Thyroid gland (tissue), 4 donors: Measurements from ENCODE around the gene TEX10. TPM values are rescaled to one million over a fixed set of nuclear protein-coding genes. Genes with fewer than 3 reads are reported as not detected.

ENCODE experiments used
- DNase-seq, 2 donors: peaks; one replicate each; pipeline ENCODE4 v3.0.0-alpha.2; 2019
- H3K27ac ChIP-seq, 3 donors: fragments of 200-600 bp; sonication (generic); 1 replicate in 2 of 3; 2 replicates in 1 of 3; pipeline ENCODE4 v1.5.1; 2016 to 2019; ENCODE audit warnings: mild to moderate bottlenecking in 1 of 3, moderate library complexity in 1 of 3
- H3K27me3 ChIP-seq: fragments of 200-600 bp; sonication (generic); one replicate; pipeline ENCODE4 v1.5.1; 2019
- H3K36me3 ChIP-seq, 2 donors: fragments of 200-600 bp; sonication (generic); one replicate each; pipeline ENCODE4 v1.5.1; 2016 to 2019
- H3K4me1 ChIP-seq, 2 donors: fragments of 200-600 bp; sonication (generic); one replicate each; pipeline ENCODE4 v1.5.1; 2017 to 2019
- H3K4me3 ChIP-seq, 3 donors: fragments of 200-600 bp; sonication (generic); replicated peaks in 1 of 3; 1 replicate in 2 of 3; 2 replicates in 1 of 3; pipeline ENCODE4 v1.5.1; 2016; ENCODE audit warnings: mild to moderate bottlenecking in 1 of 3
- H3K9me3 ChIP-seq: fragments of 200-600 bp; sonication (generic); one replicate; pipeline ENCODE4 v1.5.1; 2017
- POLR2A ChIP-seq, 2 donors: fragments of 450-650 bp; IDR thresholded peaks; one replicate each; pipeline ENCODE4 v1.6.1; 2017; ENCODE audit warnings: antibody characterized with exemption in 2 of 2, mild to moderate bottlenecking in 2 of 2, moderate library complexity in 1 of 2
- WGBS, 2 donors: methylation state at CpG; one replicate each; pipeline ENCODE4 v1.1.5; 2017; 5-methylcytosine and 5-hydroxymethylcytosine counted together
- intact Hi-C: fragments of 100-400 bp; cut with DNase I; formaldehyde crosslinking; loops from one replicate; pipeline ENCODE4 v1.15.1; 2023
- total RNA-seq, 4 donors: library from RNA; depleted of rRNA; stranded (reverse); fragments of >200 nt; gene quantifications; one replicate each; pipeline ENCODE4 v1.2.3, GENCODE V29; 2016
- TF ChIP-seq, protein P1 (sequence below), 6 experiments: fragments of 200-600 bp in 3 of 6; fragments of 450-650 bp in 3 of 6; sonication (generic) in 3 of 6; IDR thresholded peaks; one replicate each; pipeline ENCODE4 v1.5.1; 2016 to 2019; ENCODE audit warnings: antibody characterized with exemption in 6 of 6, mild to moderate bottlenecking in 2 of 6, inconsistent platforms in 1 of 6, moderate library complexity in 1 of 6

The TEX10 gene
- total RNA-seq, 4 donors from 2014 or later: 18.8 to 25.1 (median 23.4) TPM

DNA sequence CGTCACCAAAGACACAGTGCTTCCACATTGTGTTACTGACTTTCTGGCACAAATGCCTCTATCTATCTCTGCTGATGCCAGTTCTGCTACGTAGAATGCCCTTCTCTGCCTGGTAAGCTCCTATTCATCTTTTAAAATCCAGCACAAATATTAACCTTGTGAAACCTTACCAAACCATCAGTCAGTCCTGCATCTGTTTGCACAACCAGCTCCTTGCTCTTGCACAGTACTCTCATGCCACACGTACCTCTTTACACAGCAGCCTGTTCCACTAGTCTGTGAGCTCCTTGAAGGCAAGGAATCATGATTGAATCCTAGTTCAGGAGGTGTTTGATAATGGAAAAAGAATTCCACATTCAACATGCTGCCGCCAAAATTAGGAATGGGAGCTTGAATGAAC is 56.3 kb downstream of the TEX10 start:
- H3K36me3 ChIP-seq: peaks cover 13% of the 10 kb centered on the region in 2 donors
- no peak overlapping the region for H3K27ac ChIP-seq
- no peak for DNase-seq
- 84 to 95% methylated on average over 4 of the region's 4 CpGs for WGBS, 2 donors
- TF ChIP-seq, protein P1, sequence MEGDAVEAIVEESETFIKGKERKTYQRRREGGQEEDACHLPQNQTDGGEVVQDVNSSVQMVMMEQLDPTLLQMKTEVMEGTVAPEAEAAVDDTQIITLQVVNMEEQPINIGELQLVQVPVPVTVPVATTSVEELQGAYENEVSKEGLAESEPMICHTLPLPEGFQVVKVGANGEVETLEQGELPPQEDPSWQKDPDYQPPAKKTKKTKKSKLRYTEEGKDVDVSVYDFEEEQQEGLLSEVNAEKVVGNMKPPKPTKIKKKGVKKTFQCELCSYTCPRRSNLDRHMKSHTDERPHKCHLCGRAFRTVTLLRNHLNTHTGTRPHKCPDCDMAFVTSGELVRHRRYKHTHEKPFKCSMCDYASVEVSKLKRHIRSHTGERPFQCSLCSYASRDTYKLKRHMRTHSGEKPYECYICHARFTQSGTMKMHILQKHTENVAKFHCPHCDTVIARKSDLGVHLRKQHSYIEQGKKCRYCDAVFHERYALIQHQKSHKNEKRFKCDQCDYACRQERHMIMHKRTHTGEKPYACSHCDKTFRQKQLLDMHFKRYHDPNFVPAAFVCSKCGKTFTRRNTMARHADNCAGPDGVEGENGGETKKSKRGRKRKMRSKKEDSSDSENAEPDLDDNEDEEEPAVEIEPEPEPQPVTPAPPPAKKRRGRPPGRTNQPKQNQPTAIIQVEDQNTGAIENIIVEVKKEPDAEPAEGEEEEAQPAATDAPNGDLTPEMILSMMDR (IDR thresholded peaks at IDR 0.05): no peak
- TF ChIP-seq POLR2A (IDR thresholded peaks at IDR 0.05): no peak
- no peak overlapping the region for H3K4me3 ChIP-seq
- no peaks in the 10 kb centered on the region for H3K27me3 ChIP-seq
- H3K4me1 ChIP-seq: no peaks in the 10 kb centered on the region
- intact Hi-C loops: no loop called here
- H3K9me3 ChIP-seq: no peaks in the 10 kb centered on the region

DNA sequence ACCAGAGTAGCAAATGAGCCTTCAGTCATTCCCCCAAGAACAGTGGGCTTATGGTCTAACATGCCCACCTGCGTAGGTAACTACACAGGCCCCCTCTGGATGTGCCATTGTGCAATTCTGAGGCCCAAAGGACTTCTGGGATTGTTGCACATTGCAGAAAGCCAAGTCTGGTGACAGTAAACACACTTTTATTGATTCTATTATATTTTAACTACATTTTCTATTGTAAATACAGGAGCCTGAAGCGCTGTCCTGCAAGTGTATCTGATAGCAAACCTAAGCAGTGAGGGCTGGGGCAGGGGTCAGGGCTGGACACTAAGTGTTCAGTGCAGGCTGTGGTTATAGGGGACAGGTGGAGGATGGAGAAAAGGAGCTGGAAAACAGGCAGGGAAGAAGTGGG is 57.5 kb downstream of the TEX10 start:
- no peaks in the 10 kb centered on the region for H3K27me3 ChIP-seq
- DNase-seq: no peak
- 100% methylated on average over 2 of the region's 2 CpGs for WGBS, 2 donors
- no peak for TF ChIP-seq POLR2A (IDR thresholded peaks at IDR 0.05)
- TF ChIP-seq, protein P1 (IDR thresholded peaks at IDR 0.05): no peak
- H3K9me3 ChIP-seq: no peaks in the 10 kb centered on the region
- no peak overlapping the region for H3K4me3 ChIP-seq
- H3K27ac ChIP-seq: no peak overlapping the region
- H3K4me1 ChIP-seq: no peaks in the 10 kb centered on the region
- intact Hi-C loops: no loop called here
- peaks cover 9 to 13% of the 10 kb centered on the region in 2 donors for H3K36me3 ChIP-seq

DNA sequence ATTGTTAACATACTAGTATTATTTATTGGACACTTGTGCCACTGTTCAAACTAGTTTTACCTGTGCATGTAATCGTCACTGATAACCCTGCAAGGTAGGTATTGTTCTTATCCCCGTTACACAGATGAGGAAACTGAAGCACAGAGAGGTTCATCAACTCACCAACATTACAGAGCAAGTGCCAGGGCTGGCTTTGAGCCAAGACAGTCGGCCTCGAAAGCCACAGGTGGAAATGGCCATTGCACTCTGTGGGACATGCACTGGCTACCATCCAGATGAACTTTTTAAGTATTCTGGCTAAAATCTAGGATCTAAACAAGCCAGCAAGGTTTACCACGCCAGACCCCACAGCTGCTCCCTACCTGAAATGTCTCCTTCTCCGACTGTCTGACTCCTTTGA is 57.9 kb downstream of the TEX10 start:
- TF ChIP-seq POLR2A (IDR thresholded peaks at IDR 0.05): no peak
- TF ChIP-seq, protein P1 (IDR thresholded peaks at IDR 0.05): no peak
- WGBS, 2 donors: 83 to 84% methylated on average over 6 of the region's 6 CpGs
- no peaks in the 10 kb centered on the region for H3K4me1 ChIP-seq
- intact Hi-C loops: no loop called here
- peaks cover 9 to 13% of the 10 kb centered on the region in 2 donors for H3K36me3 ChIP-seq
- no peak overlapping the region for H3K27ac ChIP-seq
- H3K9me3 ChIP-seq: no peaks in the 10 kb centered on the region
- peak; percentile 11 to 12 for DNase-seq
- no peaks in the 10 kb centered on the region for H3K27me3 ChIP-seq
- no peak overlapping the region for H3K4me3 ChIP-seq

DNA sequence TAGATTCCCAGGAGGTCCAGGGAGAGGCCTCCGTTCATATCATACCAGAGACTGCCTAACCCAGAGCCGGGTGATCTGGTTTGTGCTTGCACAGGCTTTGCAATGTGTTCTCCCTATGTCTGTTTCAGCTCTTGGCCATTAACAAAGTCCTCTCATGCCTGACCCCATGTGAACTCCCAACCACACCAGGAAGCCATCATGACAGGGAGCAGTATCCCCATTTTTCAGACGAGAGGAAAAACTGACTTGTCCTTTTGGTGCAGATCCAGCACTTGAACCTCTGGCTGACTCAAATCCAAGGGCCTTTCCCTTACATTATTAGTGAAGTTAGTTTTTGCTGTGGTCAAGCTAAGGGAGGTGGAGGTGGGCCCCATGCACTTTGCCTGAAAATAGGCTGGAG is 58.4 kb downstream of the TEX10 start:
- no peak for DNase-seq
- H3K36me3 ChIP-seq: peaks cover 9 to 15% of the 10 kb centered on the region in 2 donors
- WGBS, 2 donors: 80 to 91% methylated on average over 3 of the region's 3 CpGs
- no peaks in the 10 kb centered on the region for H3K9me3 ChIP-seq
- no peaks in the 10 kb centered on the region for H3K27me3 ChIP-seq
- H3K4me1 ChIP-seq: no peaks in the 10 kb centered on the region
- no peak for TF ChIP-seq POLR2A (IDR thresholded peaks at IDR 0.05)
- TF ChIP-seq, protein P1 (IDR thresholded peaks at IDR 0.05): no peak
- no peak overlapping the region for H3K27ac ChIP-seq
- H3K4me3 ChIP-seq: no peak overlapping the region
- intact Hi-C loops: no loop called here

DNA sequence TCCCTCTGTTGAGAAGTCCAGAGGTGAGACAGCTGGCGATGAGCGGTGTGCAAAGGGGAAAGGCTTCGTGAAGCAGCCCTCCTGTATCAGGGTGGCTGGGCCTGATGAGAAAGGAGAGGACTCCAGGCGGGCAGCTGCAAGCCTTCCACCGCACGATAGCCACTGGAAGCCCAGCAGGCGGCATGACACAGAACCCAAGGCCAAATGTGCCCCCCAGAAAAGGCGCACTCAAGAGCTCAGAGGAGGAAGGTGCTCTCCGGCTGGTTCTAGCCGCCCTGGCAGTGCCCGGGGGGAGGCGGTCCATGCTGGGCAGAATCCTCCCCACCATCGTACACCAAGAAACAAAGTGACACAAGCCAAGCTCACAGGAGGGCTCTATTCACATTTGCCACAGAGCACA is 60.3 kb downstream of the TEX10 start:
- no peak for TF ChIP-seq POLR2A (IDR thresholded peaks at IDR 0.05)
- TF ChIP-seq, protein P1 (IDR thresholded peaks at IDR 0.05): no peak
- Histone ChIP-seq H3K27me3 (no peaks in the 10 kb centered on the region), H3K9me3 (no peaks in the 10 kb centered on the region), H3K36me3 (peaks cover 10 to 27% of the 10 kb centered on the region in 2 donors), H3K4me3 (no peak overlapping the region), H3K27ac (no peak overlapping the region), H3K4me1 (no peaks in the 10 kb centered on the region)
- intact Hi-C loops: no loop called here
- no peak for DNase-seq
- 97 to 98% methylated on average over 9 to 13 of the region's 13 CpGs for WGBS, 2 donors
